IMR-90 (cell line): Measurements from ENCODE around the gene RUNX1. TPM values are rescaled to one million over a fixed set of nuclear protein-coding genes. Genes with fewer than 3 reads are reported as not detected.

Source experiments
- ATAC-seq: fragments of 200-7000 bp; cut with Tn5 transposase; 2 replicates; pipeline ENCODE4 v1.9.1; 2020; ENCODE audit warnings: low read depth, mild to moderate bottlenecking, moderate library complexity
- BruUV-seq: library from RNA; stranded (reverse); fragments of 400-500 nt; replicated peaks from 2 replicates; lab custom pipeline; 2021; lab: Mats Ljungman, UMichigan
- CTCF ChIA-PET: fragments of 300-600 bp; formaldehyde crosslinking; extraction: SDS; loops from one replicate; lab custom pipeline; 2021; ENCODE audit warnings: antibody characterized with exemption; lab: Yijun Ruan, JAX
- POLR2A ChIA-PET: fragments of 300-600 bp; sonication (Branson Sonifier 250); formaldehyde crosslinking; loops from one replicate; lab custom pipeline; 2022; ENCODE audit warnings: antibody characterized with exemption; ENCODE audit not compliant: unreplicated experiment; lab: Charles Lee
- DNase-seq: peaks from one replicate; pipeline ENCODE4 v3.0.0; 2013
- H2AFZ ChIP-seq: replicated peaks from 2 replicates; pipeline ENCODE3; 2013; ENCODE audit warnings: low read length, mild to moderate bottlenecking; ENCODE audit not compliant: poor library complexity
- H2AK5ac ChIP-seq: 2 replicates; pipeline ENCODE4 v1.6.1; 2013; ENCODE audit warnings: low read depth, low read length, inconsistent platforms
- H2AK9ac ChIP-seq: replicated peaks from 2 replicates; pipeline ENCODE3; 2013; ENCODE audit warnings: mild to moderate bottlenecking, low read depth, low read length, moderate library complexity; ENCODE audit not compliant: poor library complexity
- H2BK120ac ChIP-seq: 2 replicates; pipeline ENCODE4 v1.6.1; 2013; ENCODE audit warnings: low read depth, low read length, inconsistent platforms
- H2BK15ac ChIP-seq: 3 replicates; pipeline ENCODE4 v1.6.1; 2013; ENCODE audit warnings: low read depth, low read length, inconsistent platforms
- H2BK20ac ChIP-seq: 2 replicates; pipeline ENCODE4 v1.6.1; 2013; ENCODE audit warnings: low read depth, mild to moderate bottlenecking, inconsistent platforms, low read length, moderate library complexity
- H2BK5ac ChIP-seq: 2 replicates; pipeline ENCODE4 v1.6.1; 2013; ENCODE audit warnings: mild to moderate bottlenecking, low read depth, low read length, inconsistent platforms; ENCODE audit not compliant: poor library complexity, severe bottlenecking
- H3K14ac ChIP-seq: replicated peaks from 2 replicates; pipeline ENCODE4 v1.6.1; 2013; ENCODE audit warnings: low read depth, low read length, inconsistent platforms
- H3K18ac ChIP-seq: 2 replicates; pipeline ENCODE4 v1.6.1; 2013; ENCODE audit warnings: low read depth, low read length, control low read depth
- H3K23ac ChIP-seq: 2 replicates; pipeline ENCODE4 v1.6.1; 2013; ENCODE audit warnings: low read depth, low read length, inconsistent platforms
- H3K27ac ChIP-seq: 2 replicates; pipeline ENCODE4 v1.5.1; 2013; ENCODE audit warnings: mild to moderate bottlenecking, control low read depth, low read length; ENCODE audit not compliant: insufficient read depth
- H3K27me3 ChIP-seq: 2 replicates; pipeline ENCODE4 v1.6.1; 2013; ENCODE audit warnings: low read length; ENCODE audit not compliant: control insufficient read depth, insufficient read depth
- H3K36me3 ChIP-seq: 2 replicates; pipeline ENCODE4 v1.6.1; 2013; ENCODE audit warnings: low read length, mixed read lengths; ENCODE audit not compliant: control insufficient read depth, insufficient read depth
- H3K4ac ChIP-seq: 2 replicates; pipeline ENCODE4 v1.6.1; 2013; ENCODE audit warnings: low read depth, low read length, inconsistent platforms
- H3K4me1 ChIP-seq: 2 replicates; pipeline ENCODE4 v1.6.1; 2013; ENCODE audit warnings: low read length, mixed read lengths; ENCODE audit not compliant: control insufficient read depth, insufficient read depth
- H3K4me2 ChIP-seq: 2 replicates; pipeline ENCODE4 v1.6.1; 2013; ENCODE audit warnings: low read depth, mild to moderate bottlenecking, control low read depth, low read length, moderate library complexity
- H3K4me3 ChIP-seq: 2 replicates; pipeline ENCODE4 v1.5.1; 2013; ENCODE audit warnings: low read depth, mild to moderate bottlenecking, control low read depth, low read length, moderate library complexity; ENCODE audit not compliant: insufficient read depth
- H3K56ac ChIP-seq: 2 replicates; pipeline ENCODE4 v1.6.1; 2013; ENCODE audit warnings: low read length, inconsistent platforms; ENCODE audit not compliant: insufficient read depth; ENCODE audit errors: extremely low read depth
- H3K79me1 ChIP-seq, 2 experiments: 2 replicates each; pipeline ENCODE4 v1.6.1; 2013; ENCODE audit warnings: low read length in 2 of 2, inconsistent platforms in 1 of 2, low read depth in 1 of 2
- H3K9ac ChIP-seq: 2 replicates; pipeline ENCODE4 v1.6.1; 2013; ENCODE audit warnings: low read depth, low read length, control low read depth
- H3K9me1 ChIP-seq: 2 replicates; pipeline ENCODE4 v1.6.1; 2013; ENCODE audit warnings: low read length, inconsistent platforms; ENCODE audit not compliant: insufficient read depth
- H3K9me3 ChIP-seq: 2 replicates; pipeline ENCODE4 v1.6.1; 2013; ENCODE audit warnings: low read length; ENCODE audit not compliant: control insufficient read depth, insufficient read depth
- H4K20me1 ChIP-seq: 2 replicates; pipeline ENCODE4 v1.6.1; 2013; ENCODE audit warnings: low read length, inconsistent platforms; ENCODE audit not compliant: insufficient read depth
- H4K5ac ChIP-seq: 2 replicates; pipeline ENCODE4 v1.6.1; 2013; ENCODE audit warnings: mild to moderate bottlenecking, low read depth, low read length, control low read depth
- H4K8ac ChIP-seq, 2 experiments: 2 replicates each; pipeline ENCODE4 v1.6.1; 2013; ENCODE audit warnings: low read depth in 2 of 2, low read length in 2 of 2, control low read depth in 1 of 2, inconsistent platforms in 1 of 2
- H4K91ac ChIP-seq: 2 replicates; pipeline ENCODE4 v1.6.1; 2013; ENCODE audit warnings: low read depth, low read length, inconsistent platforms; ENCODE audit not compliant: insufficient read depth
- BHLHE40 ChIP-seq: fragments of 150-350 bp; IDR thresholded peaks from 2 replicates; pipeline ENCODE4 v1.6.1; 2016; ENCODE audit warnings: mild to moderate bottlenecking, low read depth, low read length
- ELK1 ChIP-seq: fragments of 150-350 bp; IDR thresholded peaks from 2 replicates; pipeline ENCODE4 v1.6.1; 2016; ENCODE audit warnings: low read depth, mild to moderate bottlenecking, low read length, moderate library complexity, borderline replicate concordance
- MAZ ChIP-seq: IDR thresholded peaks from 2 replicates; pipeline ENCODE4 v1.6.1; 2012; ENCODE audit warnings: low read depth, mild to moderate bottlenecking, low read length, improper control_type of control experiment, moderate library complexity, borderline replicate concordance
- WGBS, 2 experiments: methylation state at CpG; one replicate each; pipeline versions ENCODE4 v1.1.5 to v1.1.7; 2013; ENCODE audit warnings: missing lambda C conversion rate in 2 of 2; ENCODE audit not compliant: insufficient read length in 1 of 2; ENCODE audit errors: extremely low coverage in 2 of 2; 5-methylcytosine and 5-hydroxymethylcytosine counted together
- dilution Hi-C: fragments of 300-500 bp; cut with HindIII; formaldehyde crosslinking; loops from one replicate; pipeline ENCODE4 v1.14.3; 2018; ENCODE audit warnings: low sequenced_read_pairs; ENCODE audit not compliant: unreplicated experiment
- in situ Hi-C: fragments of 300-500 bp; cut with MboI; formaldehyde crosslinking; loops from 3 replicates; pipeline ENCODE4 v1.14.3; 2019; ENCODE audit warnings: low sequenced_read_pairs, inconsistent platforms, mixed read lengths
- intact Hi-C: fragments of 100-400 bp; cut with micrococcal nuclease; formaldehyde crosslinking; loops from 2 replicates; pipeline ENCODE4 v1.10.0; 2022
- polyA plus RNA-seq, 3 experiments: library from polyadenylated mRNA; depleted of rRNA; stranded (reverse); fragments of >200 nt; gene quantifications; 2 replicates each; pipeline ENCODE4 v1.2.3, GENCODE V29; 2012; ENCODE audit warnings: low replicate concordance in 1 of 3
- total RNA-seq: library from RNA; depleted of rRNA; stranded (reverse); fragments of >200 nt; gene quantifications from 2 replicates; pipeline ENCODE4 v1.2.3, GENCODE V29; 2012

The RUNX1 gene
- total and polyA plus RNA-seq, 2 of the 4 experiments (the other 2 are of a cell fraction), result 34.5 to 56.5 TPM

DNA sequence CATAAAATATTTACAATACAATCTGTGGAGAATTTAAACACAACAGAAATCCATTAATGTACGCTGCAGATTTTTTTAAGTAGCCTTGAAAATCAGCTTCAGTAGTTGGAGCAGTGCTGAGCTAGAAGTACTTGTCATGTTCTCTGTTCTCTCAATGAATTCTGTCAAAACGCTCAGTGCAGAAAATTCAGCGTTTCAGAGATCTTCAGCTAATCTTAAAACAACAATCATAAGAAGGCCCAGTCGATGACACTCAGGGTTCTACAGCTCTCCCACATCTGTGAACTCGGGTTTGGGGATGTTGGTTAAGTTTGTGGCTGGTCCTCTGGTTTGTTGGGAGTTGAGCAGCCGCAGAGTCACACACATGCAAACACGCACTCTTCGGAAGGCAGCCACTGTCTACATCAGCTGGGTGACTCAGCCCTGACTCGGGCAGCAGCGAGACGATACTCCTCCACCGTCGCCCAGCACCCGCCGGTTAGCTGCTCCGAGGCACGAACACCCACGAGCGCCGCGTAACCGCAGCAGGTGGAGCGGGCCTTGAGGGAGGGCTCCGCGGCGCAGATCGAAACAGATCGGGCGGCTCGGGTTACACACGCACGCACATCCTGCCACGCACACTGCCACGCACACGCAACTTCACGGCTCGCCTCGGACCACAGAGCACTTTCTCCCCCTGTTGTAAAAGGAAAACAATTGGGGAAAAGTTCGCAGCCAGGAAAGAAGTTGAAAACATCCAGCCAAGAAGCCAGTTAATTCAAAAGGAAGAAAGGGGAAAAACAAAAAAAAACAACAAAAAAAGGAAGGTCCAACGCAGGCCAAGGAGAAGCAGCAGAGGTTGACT is 161.2 kb downstream of the RUNX1 start (continued):
- TF ChIP-seq ELK1 (no peak), BHLHE40 (peak; percentile 85)

GRCh38 chr21:34887105-34887442 is 162.0 kb downstream of the RUNX1 start:
- TF ChIP-seq MAZ (0 out of 2 replicates have a peak, but pooled peaks have one; percentile 23), BHLHE40 (no peak)
- Histone ChIP-seq H3K9ac (peak overlapping the region; percentile 100), H3K36me3 (peaks cover 4% of the 10 kb centered on the region; the same call in 1 of the 2 replicates)

More at GRCh38 chr21:34887105-34887442, 162.0 kb downstream of the RUNX1 start:
- Histone ChIP-seq H2AK9ac (peak overlapping the region; percentile 87), H3K27ac (peak overlapping the region; percentile 100), H2BK5ac (peak overlapping the region; percentile 97), H3K23ac (peak overlapping the region; percentile 98), H2AK5ac (peak overlapping the region; percentile 78), H3K9me3 (no peaks in the 10 kb centered on the region), H4K91ac (peak overlapping the region; percentile 90), H4K5ac (peak overlapping the region; percentile 85), H2AFZ (peak overlapping the region; percentile 73), H2BK20ac (0 out of 2 replicates have a peak overlapping the region, but pooled peaks have one; percentile 13), H3K4me2 (peak overlapping the region; percentile 87), H3K9me1 (no peaks in the 10 kb centered on the region), H3K79me1 (peaks cover 0 to 16% of the 10 kb centered on the region in 2 experiments; a peak in 2 of 4 replicates), H3K56ac (peak overlapping the region; percentile 88), H2BK15ac (no peak overlapping the region; the same call in 2 of the 3 replicates), H3K4ac (peak overlapping the region; percentile 99), H2BK120ac (peak overlapping the region; percentile 89), H4K8ac (peak overlapping the region; percentile 74 to 95), H3K14ac (peak overlapping the region; percentile 85), H3K4me3 (peak overlapping the region; percentile 99), H3K27me3 (no peaks in the 10 kb centered on the region), H3K18ac (peak overlapping the region; percentile 95), H4K20me1 (peaks cover 26% of the 10 kb centered on the region), H3K4me1 (no peaks in the 10 kb centered on the region; the same call in 1 of the 2 replicates)
- no TSS peak for BruUV-seq
- dilution Hi-C loops (no loop called here), in situ Hi-C loops (loop anchor here (5.0 to 10.0 kb wide), 4 partner anchors 320 to 1048 kb away; no protein-coding TSS in a partner anchor), intact Hi-C loops (loop anchor here (1.0 to 5.0 kb wide), 5 partner anchors 85 to 1140 kb away; no protein-coding TSS in a partner anchor)
- ChIA-PET CTCF (interaction anchor here (1.5 to 2.1 kb wide), 3 partner anchors 142 to 163 kb away, joined by 3 to 9 read pairs (median 8); no protein-coding TSS in a partner anchor), POLR2A (interaction anchor here (0.5 to 3.0 kb wide), 4 partner anchors 15 to 387 kb away, joined by 3 to 12 read pairs (median 6); no protein-coding TSS in a partner anchor)
- no CpG with 5 or more reads among the region's 15 CpGs for WGBS, 2 experiments
- ATAC-seq (no peak), DNase-seq (no peak)
